Right renal cortex interstitium (tissue), 3 donors: ENCODE measurements around the gene PLAAT3. TPM values are rescaled to one million over a fixed set of nuclear protein-coding genes. Genes with fewer than 3 reads are reported as not detected.
A peak's percentile ranks its signal among the peaks of the same experiment; 100 is the strongest.
"Not testable (repeated sequence)": the region's sequence is repeated elsewhere in the genome, so short reads cannot be mapped to it uniquely, and the experiment has no call there.

Source experiments
- DNase-seq, 3 donors: peaks; one replicate each; pipeline ENCODE4 v3.0.0-alpha.2; 2013; ENCODE audit warnings: low read depth in 3 of 3, low spot score in 2 of 3
- polyA plus RNA-seq, 3 donors: library from polyadenylated mRNA; unstranded; fragments of 120-200 nt; gene quantifications; one replicate each; pipeline ENCODE4 v1.2.1, GENCODE V29; 2013; ENCODE audit not compliant: insufficient read length in 3 of 3

The PLAAT3 gene
- 10 to 100 TPM; 12.7 to 26.8 (median 14.8) TPM for polyA plus RNA-seq

GRCh38 chr11:63614136-63614671, at the start of gene PLAAT3:
Gene PLAAT3 (minus strand): TSS chr11:63614433. CDS start chr11:63614014, 419 bp downstream.
- DNase-seq, result no peak

DNA sequence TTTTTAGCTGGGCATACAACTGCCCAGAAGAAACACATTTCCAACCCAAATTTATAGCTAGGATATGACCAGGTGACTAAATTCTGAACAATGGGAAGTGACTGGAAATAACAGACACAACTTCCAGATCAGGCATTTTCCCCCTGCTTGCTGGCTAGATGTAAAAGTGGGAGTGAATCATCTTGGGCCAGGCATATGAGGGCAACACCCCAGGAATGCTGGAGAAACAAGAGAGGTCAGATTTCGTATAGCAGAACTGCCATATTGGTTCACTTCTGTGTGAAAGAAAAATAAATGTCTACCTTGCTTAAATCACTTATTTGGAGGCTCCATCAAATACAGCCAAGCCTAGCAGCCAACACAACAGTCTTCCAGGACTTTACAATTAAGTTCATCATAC, 49.6 kb upstream of the PLAAT3 start:
- DNase-seq, result no peak

DNA sequence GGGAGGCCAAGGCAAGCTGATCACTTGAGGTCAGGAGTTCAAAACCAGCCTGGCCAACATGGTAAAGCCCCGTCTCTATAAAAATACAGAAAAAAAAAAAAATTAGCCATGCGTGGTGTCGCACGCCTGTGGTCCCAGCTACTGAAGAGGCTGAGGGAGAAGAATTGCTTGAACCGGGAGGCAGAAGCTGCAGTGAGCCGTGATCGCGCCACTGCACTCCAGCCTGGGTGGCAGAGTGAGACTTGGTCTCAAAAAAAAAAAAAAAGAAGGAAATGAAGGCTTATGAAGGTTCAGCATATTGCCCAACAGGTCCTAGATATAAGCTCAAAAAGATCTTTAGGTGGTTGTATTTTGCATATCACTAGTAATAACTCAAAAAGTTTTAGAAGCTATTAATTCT, 46.7 kb upstream of the PLAAT3 start:
- no peak for DNase-seq

GRCh38 chr11:63652671-63653070, 38.4 kb upstream of the PLAAT3 start:
- DNase-seq, result no peak

GRCh38 chr11:63643205-63643604, 29.0 kb upstream of the PLAAT3 start:
- no peak for DNase-seq

- no peak for DNase-seq
Measured at GRCh38 chr11:63641727-63642126, 27.5 kb upstream of the PLAAT3 start.

DNA sequence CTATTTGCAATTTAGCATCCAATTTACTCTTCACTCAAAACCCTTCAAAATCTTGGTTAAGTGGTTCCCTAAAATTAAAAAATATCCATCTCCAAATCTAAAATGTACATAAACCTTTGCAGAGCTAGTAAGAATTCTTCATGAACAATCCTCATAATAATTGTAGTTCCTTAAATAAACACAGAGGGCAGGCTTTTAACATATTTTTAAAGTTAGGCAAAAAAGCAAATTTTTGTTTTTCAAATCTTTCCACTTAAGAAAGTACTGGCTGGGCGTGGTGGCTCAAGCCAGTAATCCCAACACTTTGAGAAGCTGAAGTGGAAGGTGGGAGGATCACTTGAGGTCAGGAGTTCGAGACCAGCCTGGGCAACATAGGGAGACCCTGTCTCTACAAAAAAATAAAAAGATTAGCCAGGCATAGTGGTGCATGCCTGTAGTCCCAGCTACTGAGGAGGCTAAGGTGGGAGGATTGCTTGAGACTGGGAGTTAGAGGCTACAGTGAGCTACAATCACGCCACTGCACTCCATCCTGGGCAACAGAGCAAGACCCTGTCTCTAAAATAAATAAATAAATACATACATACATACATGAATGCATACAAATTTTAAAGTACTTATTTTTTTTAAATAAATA, 25.1 kb upstream of the PLAAT3 start:
- no peak for DNase-seq

- DNase-seq, result not testable (repeated sequence)
Measured at GRCh38 chr11:63638436-63638835, 24.2 kb upstream of the PLAAT3 start.

- DNase-seq, result peak in 2 of 3 donors; percentile 36 to 43
Measured at GRCh38 chr11:63635762-63636465, 21.7 kb upstream of the PLAAT3 start.

DNA sequence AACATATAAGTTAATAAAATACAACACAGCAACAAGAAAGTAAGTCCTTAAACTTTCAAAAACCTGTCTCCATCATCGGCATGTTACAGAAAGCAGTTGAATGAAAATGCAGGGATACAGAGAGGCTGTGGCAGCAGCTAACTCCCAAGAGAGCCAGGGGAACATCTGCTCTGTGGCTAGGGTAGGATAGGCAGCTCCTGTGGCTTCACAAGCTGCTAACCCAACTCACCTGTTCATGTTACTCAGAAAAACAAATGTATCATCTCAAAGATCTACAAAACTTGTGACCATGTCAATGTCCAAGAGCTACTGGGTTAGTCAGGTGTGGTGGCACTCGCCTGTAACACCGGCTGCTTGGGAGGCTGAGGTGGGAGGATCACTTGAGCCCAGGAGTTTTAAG, 15.2 kb upstream of the PLAAT3 start:
- DNase-seq, result no peak

- no peak for DNase-seq
Measured at GRCh38 chr11:63623513-63624140, 9.4 kb upstream of the PLAAT3 start.

GRCh38 chr11:63622323-63622722, 8.1 kb upstream of the PLAAT3 start:
- DNase-seq, result peak in 1 of 3 donors; percentile 10

DNA sequence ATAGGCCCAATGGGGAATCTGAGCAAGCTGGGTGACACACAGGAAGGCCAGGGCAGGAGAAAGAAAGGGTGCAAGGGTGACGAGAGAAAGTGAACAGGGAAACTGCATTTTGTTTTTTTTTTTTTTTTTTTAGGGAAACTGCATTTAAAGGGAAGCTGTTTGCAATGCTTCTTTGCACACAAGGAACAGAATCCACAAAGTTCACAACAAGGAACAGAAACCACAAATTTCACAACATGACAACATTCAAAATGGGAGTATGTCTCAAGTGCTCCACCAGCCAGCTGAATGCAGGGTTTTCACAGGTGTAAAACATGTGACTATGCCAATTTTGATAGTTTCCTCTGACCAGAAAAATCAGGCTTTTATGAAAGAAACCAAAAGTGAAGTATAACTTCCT, 6.8 kb upstream of the PLAAT3 start:
- DNase-seq, result no peak

- DNase-seq, result no peak
Measured at GRCh38 chr11:63619967-63620366, 5.7 kb upstream of the PLAAT3 start.

DNA sequence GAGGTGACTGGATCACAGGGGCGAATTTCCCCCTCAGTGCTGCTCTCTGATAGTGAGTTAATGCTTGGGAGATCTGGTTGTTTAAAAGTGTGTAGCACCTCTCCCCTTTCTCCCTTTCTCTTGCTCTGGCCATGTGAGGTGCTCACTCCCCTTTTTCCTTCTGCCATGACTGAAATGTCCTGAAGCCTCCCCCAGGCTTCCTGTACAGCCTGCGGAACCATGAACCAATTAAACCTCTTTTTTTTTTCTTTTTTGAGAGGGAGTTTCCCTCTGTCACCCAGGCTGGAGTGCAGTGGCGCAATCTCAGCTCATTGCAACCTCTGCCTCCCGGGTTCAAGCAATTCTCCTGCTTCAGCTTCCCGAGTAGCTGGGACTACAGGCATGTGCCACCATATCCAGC, 3.5 kb upstream of the PLAAT3 start:
- DNase-seq, result not testable (repeated sequence)

GRCh38 chr11:63616953-63617352, 2.7 kb upstream of the PLAAT3 start:
- no peak for DNase-seq

DNA sequence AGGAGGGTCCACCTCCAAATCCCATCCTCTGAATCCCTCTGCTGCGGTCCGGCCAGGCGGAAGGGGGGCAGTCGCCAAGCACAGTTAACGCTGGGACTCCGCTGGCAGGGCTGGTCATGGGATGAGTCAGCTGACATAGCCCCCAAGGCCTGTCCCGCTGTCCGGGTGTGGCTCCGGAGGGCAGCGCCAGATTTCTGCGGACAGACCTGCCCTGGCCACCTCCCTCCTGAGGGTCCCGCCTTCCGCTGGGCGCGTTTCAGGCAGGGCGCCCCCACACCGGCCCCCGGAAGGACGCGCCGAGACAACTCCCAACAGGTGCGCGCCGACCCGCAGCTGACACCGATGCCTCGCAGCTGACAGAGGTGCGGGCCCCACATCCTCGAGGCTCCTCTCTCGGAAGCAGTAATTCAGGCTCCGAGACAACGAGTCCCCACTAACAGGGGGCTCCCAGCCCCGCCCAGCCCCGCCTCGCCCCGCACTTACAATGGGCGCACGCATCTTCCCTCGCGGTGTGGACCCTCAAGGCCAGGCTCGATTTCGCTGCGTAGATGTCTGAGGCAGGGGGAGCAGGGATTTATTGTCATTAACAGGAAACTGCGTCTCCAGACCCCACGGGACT, 607 bp downstream of the PLAAT3 start:
- DNase-seq, result no peak

DNA sequence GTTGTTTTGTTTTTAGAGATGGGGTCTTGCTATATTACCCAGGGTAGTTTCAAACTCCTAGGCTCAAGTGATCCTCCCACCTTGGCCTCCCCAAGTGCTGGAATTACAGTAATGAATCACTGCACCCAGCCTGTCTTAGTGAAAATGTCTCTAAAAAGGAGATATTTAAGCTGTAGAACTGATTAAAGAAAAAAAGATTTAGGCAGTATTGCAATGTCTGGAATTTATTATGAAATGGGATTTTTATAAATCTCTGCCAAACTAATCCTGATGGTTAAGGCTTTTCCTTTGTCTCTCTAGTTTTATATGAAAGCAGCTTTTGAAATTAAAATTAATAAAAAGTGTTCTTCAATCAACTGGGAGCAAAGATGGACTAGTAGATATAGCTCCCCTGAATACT, 2.1 kb downstream of the PLAAT3 start:
- no peak for DNase-seq

GRCh38 chr11:63611395-63611747, 2.9 kb downstream of the PLAAT3 start:
- DNase-seq, result no peak

DNA sequence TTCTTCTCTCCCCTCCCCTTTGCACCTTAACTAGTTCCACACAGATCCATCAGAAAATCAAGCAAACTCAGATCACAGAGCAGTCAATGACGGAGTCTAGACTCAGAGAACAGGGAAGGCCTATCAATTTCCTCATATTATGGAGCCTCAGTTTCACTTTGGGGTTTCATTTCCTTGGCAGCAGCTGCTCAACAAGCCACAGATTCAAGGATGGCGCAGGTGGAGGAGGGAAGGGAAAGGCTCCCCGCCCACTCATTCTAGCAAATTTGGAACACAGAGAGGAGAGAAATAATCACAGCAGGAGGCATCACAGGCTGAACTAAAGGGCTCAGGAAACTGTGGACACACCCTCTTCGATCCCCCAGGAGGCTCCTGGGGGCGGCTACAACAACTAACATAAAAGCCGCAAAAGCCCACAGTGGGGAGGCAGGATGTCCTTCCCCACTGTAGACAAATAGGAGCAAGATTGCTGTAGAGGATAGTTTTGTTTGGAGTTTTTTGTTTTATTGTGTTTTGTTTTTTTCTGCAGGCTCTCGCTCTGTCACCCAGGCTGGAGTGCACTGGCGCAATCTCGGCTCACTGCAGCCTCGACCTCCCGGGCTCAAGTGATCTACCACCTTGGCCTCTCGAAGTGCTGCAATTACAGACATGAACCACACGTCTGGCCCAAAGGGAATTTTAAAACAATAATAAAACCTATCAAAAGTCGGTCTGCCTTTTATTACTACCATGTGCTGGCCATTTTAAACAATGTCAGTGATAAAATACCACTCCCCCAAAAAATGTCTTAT, 3.4 kb downstream of the PLAAT3 start:
- no peak for DNase-seq
